ENCODE data around the gene KCNT1.

DNA sequence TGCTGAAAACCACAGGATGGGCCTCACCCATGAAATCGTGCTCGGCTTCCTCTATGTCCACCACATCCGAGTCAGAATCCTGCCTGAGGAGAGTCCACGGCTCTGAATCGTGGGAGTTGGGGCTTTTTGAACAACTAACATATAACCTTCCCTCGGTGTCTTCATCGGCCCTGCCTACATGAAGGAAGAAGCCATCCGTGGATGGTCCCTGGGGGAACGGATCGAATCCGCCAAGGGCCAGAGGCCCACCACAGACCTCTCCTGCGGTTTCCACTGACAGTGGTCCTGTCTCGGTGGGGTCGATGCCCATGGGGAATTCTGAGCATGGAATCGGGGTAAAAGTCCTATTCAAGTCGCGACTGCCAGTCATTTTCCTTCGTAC, 120.4 kb downstream of the KCNT1 start:
- TF ChIP-seq, protein P1, sequence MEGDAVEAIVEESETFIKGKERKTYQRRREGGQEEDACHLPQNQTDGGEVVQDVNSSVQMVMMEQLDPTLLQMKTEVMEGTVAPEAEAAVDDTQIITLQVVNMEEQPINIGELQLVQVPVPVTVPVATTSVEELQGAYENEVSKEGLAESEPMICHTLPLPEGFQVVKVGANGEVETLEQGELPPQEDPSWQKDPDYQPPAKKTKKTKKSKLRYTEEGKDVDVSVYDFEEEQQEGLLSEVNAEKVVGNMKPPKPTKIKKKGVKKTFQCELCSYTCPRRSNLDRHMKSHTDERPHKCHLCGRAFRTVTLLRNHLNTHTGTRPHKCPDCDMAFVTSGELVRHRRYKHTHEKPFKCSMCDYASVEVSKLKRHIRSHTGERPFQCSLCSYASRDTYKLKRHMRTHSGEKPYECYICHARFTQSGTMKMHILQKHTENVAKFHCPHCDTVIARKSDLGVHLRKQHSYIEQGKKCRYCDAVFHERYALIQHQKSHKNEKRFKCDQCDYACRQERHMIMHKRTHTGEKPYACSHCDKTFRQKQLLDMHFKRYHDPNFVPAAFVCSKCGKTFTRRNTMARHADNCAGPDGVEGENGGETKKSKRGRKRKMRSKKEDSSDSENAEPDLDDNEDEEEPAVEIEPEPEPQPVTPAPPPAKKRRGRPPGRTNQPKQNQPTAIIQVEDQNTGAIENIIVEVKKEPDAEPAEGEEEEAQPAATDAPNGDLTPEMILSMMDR (conservative IDR thresholded peaks at IDR 0.05; ENCODE audit: low read depth, low read length) = no peak
- no peak for TF ChIP-seq EZH2 (IDR thresholded peaks at IDR 0.05; ENCODE audit: borderline replicate concordance, low read depth, low read length, poor library complexity, severe bottlenecking)
